Mammary epithelial cell (primary cell): ENCODE results near the gene HNRNPA3.

ENCODE experiments used
- CTCF ChIP-seq, 2 donors: IDR thresholded peaks in 1 of 2; conservative IDR thresholded peaks in 1 of 2; 2 replicates each; pipeline ENCODE4 v1.5.1; 2011 to 2012; ENCODE audit warnings: inconsistent platforms in 2 of 2, low read length in 2 of 2, mild to moderate bottlenecking in 2 of 2, control low read depth in 1 of 2, low read depth in 1 of 2; ENCODE audit not compliant: insufficient read depth in 1 of 2; ENCODE audit errors: extremely low read depth in 1 of 2
- EZH2 ChIP-seq: IDR thresholded peaks from 2 replicates; pipeline ENCODE4 v1.6.1; 2012; ENCODE audit warnings: low read length, inconsistent platforms, borderline replicate concordance

GRCh38 chr2:177246000-177246399 lies 33.4 kb downstream of the HNRNPA3 start:
- TF ChIP-seq CTCF (conservative IDR thresholded peaks at IDR 0.05 in 1 of 2, IDR thresholded peaks at IDR 0.05 in 1 of 2; ENCODE audit: extremely low read depth in 1 of 2, insufficient read depth in 1 of 2, low read depth in 1 of 2, low read length in 2 of 2) (no peak), EZH2 (no peak)
